NCI-H446 (cell line): Measurements from ENCODE around the gene TMEM163.
"Not testable (repeated sequence)": the region's sequence is repeated elsewhere in the genome, so short reads cannot be mapped to it uniquely, and the experiment has no call there.

Source experiments
- DNase-seq, 2 experiments: peaks; one replicate each; lab custom pipeline; 2025; lab: John Stamatoyannopoulos, UW

Gene TMEM163

DNA sequence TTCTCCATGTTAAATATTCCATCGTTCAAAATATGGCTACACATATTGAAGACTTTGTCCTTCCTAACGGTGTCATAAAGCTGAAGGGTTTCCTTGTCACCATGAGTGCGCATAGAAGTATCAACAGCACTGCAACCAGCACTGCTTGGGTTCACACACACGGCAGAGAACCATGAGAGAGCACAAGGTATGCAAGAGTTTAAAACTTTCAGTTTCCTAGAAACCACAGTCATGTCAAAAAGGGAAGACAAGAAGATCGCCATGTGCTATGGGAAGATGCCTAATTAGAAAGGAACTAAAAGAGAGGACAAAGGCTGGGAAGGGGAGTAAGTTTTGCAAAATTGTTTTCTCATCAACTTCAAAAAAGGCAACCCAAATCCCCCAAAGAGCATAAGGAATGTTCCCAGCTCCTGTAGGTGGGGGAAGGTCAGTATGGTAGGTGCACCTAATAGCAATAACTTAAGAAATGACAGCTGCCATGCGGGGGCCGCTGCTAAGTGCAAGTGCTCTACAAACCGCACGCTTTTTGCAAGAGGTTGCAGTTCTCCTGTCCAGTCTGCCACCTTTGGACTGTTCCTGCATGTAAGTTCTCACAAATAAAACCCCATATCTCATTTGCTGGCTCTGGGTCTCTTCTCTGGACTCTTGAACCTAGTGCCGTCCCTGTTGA lies 136.8 kb downstream of the TMEM163 start:
- no peak for DNase-seq

DNA sequence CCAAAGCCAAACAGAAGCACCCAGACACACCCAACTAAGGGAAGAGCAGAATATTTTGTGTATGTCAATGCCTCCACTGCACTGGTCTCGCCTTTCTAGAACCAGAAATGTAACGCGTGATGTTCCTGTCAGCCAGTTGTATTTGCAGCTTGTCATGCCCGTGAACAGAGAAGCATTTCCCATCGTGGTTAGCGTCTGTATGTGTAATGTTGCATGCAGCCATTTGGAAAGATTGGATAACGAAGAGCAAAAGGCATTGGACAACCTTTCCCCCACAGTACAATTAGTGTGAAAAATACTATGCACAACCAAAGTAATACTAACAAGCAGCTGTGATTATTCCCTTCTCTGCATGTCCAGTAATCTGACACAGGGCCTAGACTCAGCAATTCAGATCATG lies 140.5 kb downstream of the TMEM163 start:
- no peak for DNase-seq

DNA sequence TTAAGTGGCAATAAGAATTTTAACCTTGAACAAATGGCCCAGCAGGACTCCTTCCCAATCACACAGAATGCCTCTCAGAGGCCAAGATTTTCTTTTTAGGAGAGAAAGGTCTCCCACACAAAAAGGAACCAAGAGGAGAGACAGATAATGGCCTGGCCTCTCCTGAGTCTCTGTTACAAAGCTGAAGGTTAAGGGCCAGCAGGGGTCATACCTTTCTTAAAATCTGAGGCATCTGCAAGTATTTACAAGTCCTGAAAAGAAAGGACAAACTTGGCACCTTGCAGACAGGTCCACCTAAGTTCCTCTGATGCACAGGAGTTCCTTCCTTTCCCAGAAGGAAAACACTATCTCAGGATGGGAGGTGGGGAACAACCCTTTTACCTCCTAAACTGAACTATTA lies 142.3 kb downstream of the TMEM163 start:
- no peak for DNase-seq

DNA sequence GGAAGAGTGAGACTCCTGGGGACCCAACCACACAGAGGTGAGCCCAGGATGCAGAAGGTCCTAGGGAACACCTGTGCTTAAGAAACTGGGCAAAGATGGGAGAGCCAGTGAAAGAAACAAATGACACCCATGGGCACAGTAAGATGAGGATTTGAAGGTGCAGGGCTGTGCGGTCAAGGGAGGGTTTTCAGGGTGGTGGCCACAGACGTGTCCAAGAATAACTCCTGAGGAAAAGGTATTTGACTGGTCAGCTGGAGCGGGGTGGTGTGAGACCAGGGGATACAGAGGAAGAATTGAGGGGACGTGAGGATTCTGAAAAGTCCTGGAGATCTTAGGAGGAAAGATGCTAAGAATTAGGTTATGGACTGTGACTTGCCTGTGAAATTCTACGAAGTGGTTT lies 142.9 kb downstream of the TMEM163 start:
- DNase-seq = no peak

DNA sequence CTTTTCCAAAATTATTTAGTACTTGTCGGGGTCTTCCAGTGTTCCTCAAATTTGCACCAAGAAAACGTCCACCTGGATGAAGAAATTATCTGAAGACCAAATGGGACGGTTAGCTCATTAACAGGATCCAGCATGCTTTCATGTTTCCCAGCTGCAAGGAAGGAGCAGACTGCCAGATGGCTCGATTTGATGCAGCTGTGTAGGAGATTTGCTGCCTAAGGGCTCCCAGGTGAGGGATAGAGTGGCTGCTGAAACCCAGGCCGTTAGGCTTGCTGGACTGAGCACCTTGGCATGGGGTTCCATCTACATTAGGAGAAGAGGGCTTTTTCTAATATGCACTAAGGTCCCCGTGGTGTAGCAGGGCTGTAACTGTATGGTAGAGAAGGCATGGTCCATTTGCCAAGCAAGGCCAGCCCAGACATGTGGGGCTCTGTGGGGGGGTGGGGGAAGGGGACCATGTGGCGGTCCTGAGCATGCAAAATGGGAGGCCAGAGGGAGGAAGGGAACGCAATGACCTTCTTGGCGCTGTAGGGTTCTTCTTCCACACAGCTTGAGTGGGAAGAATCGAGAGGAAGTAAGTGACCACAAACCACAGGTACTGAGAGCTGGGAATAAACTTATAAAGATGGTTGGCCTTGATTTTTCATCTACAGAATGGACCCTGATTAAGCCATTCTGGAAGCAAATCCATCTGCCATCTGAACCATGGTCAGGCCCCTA lies 144.0 kb downstream of the TMEM163 start:
- no peak for DNase-seq

DNA sequence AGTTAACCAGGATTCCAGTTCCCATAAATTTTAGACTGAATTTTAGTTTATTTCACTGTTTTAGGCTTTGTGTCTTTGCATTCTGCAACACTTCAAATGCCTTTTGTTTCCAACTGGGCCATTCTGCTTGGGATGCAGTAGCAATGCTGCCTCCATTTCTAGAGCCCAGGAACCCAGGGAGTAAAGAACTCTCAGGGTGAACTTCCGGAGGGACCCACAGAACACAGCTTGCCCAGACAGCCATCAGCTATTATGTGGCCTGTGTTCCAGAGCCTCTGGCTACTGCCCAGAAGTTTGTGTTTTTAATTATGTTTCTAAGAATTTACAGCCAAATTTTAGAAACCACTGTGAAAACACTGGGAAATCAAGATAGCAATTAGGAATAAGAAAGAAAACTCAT lies 145.1 kb downstream of the TMEM163 start:
- DNase-seq = no peak

DNA sequence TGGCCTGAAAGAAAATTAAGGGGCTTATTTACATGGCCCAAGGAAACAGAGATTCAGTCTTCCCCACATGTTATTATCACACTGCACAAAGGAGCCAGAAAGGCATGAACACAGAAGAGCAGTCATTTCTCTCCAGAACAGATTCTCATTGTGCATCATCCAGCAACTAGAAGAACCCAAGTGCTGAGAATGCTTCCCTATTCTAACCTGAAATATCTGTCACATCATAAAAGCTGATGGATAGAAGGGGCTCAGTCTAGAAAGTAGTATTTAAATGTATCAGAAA lies 145.8 kb downstream of the TMEM163 start:
- no peak for DNase-seq

DNA sequence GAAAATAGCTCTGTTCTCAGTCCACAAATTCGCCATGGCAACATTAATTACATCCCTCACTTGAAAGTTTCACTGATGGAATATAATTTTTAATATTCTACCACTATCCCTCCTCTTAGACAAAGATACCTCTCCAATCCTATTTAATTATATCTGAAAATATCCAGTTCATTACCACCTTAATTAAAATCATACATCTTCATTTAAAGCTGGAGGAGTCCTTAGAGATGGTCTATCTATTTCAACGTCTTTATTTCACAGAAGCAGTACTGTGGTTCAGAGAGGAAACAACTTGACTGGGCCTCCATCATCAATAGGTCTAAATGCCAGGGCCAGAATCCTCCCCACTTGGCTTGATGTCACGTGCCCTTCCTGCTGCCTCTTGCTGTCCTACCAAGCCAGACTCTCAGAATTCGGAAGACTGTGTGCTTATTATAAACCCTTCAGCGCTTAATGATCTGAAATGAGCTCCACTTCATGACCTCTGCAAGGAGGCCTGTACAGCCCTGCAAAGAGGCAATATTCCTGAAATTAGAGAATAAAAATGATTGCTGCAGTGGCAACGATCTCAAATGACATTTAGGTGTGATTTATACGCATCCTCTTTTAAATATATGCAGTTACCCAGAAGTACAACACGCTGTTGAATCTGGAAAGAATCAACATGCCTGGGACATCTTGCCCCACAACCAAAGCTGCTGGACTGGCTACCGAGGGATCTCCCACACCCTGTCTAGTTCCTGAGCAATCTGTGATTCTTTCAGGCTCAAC lies 146.3 kb downstream of the TMEM163 start:
- no peak for DNase-seq

DNA sequence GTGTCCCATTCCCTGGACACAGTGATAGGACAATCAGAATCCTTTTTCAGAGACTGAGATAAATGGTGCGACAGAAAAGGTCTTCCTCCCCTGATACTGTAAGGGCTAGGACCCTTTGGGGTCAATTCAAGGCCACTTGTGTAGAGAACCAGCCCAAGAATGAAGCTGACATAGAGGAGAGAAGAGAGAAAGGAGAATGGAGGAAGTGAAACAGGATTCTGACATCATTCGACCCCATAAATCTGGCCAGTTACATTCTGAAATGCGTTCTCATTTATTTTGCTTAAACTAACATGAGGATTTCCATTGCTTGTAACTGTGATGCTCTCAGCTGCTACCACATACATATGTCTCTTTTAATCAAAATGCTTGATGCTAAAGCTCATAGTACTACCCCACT lies 148.1 kb downstream of the TMEM163 start:
- DNase-seq = no peak

DNA sequence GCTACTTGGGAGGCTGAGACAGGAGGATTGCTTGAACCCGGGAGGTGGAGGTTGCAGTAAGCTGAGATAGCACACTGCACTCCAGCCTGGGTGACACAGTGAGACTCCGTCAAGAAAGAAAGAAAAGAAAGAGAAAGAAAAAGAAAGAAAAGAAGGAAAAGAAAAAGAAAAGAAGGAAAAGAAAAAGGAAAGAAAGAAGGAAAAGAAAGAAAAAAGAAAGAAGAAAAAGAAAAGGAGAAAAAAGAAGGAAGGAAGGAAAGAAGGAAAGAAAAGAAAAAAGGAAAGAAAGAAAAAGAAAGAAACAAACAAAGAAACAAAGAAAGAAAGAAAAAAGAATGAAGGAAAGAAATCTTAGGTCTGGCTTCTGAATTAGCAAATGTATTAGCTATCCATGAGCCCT lies 150.4 kb downstream of the TMEM163 start:
- DNase-seq = no peak

DNA sequence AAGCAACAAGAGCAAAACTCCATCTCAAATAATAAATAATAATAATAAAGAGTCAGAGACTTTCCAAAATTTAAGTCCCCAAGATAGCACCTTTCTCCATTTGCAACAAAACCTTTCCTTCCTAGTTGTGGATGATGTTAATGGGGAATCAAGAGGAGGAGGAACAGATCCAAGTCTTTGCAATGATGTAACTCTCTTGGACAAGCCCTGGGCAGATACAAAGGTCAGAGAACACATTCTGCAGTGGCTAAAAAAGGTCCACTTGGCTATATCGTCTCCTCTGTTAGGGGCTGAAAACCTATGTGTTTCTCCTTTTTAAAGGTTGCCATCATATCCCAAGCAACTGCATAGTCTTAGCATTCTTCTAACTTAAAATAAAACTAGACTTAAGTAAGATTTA lies 151.1 kb downstream of the TMEM163 start:
- no peak for DNase-seq

DNA sequence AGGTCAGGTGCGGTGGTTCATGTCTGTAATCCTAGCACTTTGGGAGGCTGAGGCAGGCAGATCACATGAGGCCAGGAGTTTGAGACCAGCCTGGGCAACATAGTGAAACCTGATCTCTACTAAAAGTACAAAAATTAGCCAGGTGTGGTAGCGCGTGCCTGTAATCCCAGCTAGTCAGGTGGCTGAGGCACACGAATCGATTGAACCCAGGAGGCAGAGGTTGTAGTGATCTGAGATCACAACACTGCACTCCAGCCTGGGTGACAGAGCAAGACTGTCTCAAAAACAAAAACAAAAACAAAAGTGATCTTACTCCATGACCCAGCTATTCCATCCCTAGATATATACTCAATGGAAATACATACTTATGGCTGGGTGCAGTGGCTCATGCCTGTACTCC lies 153.8 kb downstream of the TMEM163 start:
- not testable (repeated sequence) for DNase-seq

DNA sequence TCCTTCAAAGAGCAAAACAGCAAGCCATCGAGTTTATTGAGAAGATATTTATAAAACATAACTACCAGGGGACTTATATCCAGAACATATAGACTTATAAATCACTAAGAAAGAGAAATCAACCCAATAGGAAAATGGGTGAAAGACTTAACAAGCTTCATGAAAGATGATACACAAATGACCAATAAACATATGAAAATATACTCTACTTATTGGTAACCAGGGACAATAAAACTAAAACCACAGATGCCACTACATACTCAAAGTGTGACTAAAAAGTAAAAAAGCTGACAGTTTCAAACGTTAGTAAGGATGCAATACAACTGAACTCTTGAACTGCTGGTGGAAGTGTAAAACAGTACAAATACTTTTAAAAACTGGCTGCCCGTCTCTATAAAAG lies 154.3 kb downstream of the TMEM163 start:
- DNase-seq = no peak

DNA sequence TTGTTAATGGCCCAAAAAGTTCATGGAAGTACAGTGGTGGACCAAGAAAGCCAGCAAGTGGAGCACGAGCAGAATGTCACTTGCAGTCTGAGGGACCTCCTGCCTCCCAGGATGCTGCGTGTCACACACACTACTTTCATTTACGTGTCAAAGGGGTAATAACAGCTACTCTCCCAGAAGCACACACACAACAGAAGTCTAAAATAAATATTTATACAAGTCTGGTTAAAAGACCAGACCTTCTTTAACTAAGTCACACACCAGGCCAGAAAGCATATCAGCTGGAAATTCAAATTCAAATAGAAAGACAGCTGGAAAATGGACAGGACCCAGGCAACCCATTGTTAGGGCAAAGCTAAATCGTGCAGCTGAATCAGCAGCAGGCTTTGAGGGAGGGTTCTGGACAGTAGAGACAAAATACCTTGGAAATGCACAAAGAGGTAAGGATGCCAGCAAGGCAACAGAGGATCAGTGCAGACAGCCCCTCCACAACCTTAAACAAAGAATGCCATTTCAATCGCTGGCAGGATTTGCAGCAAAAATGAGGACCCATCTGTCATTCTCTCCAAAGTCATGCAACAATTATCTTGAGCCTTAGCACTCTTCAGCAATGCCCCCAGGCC lies 160.5 kb downstream of the TMEM163 start:
- DNase-seq = peak in 1 of 2 experiments; percentile 27

DNA sequence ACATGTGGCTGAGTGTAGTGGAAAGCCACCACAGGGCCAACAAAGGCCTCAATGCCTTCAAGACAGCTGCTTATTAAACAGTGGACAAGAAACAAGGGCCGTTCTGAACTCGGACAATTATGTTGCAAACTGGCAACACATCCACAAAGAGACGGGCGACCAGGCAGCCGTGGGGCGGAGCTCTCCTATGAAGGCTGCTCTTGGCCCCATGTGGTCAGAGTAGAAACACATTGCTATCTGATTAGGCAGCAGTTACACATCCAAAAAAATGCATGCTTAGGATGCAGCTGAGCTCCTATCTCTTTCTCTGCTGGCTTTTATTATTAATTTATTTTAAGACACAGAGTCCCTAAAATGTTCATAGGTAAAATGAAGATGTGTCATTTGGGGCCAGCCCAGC lies 163.4 kb downstream of the TMEM163 start:
- DNase-seq = no peak

DNA sequence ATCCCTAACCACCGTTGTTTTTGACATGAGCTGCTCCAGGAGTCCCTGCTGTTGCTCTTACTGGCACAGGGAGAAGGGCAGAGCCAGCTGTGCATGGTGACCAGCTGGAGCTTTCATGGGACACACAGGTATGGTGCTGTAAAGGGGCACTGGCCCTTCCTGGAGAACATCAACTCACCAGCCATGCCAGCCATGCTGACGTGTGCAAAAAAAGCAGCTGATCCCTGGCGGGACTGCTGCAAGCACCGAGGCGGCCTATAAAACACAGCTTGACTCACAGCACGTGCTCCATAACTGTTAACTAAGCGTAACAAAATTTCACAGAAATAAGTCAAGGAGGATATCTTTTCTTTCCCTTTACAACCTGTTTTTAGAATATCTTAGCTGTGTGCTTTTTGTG lies 165.1 kb downstream of the TMEM163 start:
- DNase-seq = no peak

DNA sequence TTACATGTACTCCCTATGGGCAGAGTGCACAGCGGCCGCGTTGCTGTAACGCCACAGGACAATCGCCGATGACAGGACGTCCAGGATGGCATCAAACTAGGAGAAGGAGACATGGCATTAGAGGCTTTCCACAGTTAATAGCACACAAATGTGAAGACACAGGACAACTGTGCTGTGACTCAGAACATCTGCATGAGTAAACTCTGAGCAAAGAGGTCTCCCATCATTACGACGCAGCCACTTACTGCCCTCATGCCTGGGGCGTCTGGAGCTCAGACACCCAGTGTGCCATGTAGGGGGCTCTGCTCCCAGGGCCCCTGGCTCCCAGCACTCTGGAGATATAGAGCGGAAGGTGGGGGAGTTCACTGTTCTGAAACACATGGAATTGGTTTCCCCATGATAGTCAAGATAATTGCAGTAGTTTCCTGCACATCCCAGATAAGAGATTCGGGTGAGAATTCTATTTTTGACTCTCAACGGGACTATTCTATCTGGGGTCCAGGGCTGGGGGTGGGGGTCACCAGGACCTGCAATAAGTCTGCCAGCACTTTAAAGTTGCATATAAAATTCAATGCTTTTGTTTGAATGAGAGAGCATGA lies 168.1 kb downstream of the TMEM163 start:
- no peak for DNase-seq

DNA sequence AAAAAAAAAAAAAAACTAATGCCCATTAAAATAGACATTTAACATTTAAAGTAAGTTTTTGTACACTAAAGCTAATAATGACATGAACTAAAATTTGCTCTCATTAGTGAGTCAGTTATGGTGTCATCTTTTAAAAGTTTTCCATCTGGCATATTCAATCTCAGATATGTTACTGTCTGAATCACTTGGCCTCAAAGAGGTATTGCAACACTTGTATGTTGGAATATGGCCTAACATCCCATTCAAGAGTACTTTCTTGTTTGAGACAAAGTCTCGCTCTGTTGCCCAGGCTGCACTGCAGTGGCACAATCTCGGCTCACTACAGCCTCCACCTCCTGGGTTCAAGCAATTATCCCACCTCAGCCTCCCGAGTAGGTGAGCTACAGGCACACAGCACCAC lies 169.7 kb downstream of the TMEM163 start:
- DNase-seq = peak in 1 of 2 experiments; percentile 41

DNA sequence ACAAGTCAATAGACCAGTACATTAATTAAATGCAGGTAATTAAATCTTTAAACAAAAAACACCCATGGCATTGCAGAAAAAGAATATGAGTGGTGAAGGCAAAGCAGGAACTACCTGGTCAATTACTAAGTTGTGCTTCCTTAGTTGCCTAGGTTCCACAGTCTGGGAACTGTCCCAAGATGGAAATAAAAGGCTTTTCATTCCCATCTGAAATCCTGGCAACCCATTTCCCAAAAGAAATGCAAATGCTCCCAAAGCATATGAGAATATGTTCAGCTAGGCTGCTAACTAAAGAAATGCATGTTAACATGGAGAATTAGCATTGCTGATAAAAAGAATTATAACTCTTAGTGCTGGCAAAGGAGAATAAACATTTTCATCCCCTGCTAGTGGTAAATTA lies 177.8 kb downstream of the TMEM163 start:
- DNase-seq = no peak

DNA sequence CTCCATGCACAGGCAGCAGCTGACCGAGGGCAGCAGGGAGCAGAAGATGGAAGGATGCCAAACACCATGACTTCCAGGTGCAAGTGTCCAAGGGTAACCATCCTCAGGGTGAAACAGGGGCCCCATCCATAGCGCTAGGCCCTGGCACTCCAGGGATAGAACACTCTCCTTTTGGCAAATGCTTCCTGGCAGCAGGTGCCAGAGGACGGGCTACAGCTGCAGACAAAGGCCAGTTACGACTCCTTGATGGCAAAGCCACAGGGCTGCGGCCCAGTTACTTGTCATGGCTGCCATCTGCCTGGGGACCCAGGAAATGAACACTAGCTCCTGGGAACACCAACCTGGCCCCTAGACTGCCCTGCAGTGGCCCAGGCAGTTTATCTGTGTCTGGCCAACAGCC lies 178.8 kb downstream of the TMEM163 start:
- no peak for DNase-seq

DNA sequence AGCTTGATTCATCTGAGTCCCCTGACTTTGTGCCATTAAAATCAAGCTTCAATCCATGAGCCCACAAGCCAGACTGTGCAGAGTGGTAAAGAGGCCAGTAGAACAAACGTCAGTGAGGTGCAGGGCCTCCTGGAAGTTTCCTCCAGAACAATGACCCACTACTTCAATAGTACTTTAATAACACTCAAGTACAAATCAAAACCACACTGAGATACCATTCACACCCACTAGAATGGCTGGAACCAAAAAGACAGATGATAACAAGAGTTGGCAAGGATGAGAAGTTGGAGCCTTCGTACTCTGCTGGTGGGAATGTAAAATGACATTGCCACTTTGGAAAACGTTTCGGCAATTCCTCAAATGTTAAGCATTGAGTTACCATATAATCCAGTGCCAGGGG lies 181.1 kb downstream of the TMEM163 start:
- DNase-seq = no peak

DNA sequence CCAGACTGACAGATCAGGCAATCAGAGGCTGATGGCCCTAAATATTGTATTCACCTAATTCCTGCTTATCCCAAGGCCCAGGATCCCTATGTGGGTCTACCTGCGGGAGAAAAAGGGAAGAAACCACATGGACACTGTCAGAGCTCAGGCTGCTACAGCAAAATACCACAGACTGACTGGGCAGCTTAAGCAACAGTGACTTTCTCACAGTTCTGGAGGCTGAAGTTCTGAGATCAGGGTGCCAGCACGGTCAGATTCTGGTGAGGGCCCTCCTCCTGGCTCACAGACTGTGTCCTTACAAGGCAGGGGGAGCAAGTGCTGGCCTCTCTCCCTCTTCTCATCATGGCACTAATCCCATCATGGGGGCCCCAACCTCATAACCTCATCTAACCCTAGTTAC lies 181.7 kb downstream of the TMEM163 start:
- DNase-seq = no peak

DNA sequence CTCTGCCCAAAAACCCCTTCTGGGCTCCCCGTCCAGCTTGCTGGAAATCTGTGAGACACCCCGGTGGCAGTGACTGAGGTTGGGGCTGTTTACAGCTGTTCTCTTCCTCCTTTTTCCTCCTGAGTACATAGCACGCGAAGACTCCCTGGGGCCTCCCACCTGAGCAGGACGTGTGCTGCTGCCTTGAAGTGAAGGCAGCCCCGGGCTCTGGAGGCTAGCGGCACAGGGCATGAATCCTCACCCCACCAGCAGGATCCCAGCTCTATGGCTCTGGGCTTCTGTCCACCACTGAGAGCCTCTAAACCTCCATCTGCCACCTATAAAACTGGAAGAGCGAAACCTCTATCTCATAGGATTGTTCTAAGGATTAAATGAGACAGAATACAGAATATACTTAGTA lies 182.5 kb downstream of the TMEM163 start:
- no peak for DNase-seq
